ENCODE results near the gene ENOSF1.
A peak's percentile ranks its signal among the peaks of the same experiment; 100 is the strongest.

ENOSF1 gene

DNA sequence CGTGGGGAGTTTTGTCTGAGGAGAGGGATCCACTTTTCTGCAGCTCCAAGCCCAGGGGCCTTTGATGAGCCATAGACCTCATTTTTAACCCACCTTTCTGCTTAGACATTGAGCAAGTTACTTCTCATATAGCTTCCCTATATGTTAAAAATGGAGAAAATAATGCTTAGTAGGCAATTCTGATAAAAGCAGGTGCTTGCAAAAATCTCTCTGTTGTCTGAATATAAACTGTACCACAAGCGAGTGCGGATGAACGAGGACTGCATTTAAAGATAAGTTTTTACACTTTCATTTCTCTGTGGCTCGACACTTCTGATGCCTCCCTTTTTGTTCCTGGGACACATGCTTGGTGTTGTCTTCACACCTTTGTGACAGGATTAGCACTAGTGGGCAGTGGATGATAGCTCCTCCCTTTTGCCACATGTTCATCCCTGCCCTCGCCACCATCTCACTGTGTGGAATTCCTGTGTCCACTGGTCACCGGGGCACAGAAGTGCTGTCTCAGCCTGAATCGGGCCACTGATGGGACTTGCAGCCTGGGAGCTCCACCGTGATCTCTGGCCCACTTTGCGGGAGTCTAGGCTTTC lies 53.4 kb downstream of the ENOSF1 start:
- TF ChIP-seq, protein P1, sequence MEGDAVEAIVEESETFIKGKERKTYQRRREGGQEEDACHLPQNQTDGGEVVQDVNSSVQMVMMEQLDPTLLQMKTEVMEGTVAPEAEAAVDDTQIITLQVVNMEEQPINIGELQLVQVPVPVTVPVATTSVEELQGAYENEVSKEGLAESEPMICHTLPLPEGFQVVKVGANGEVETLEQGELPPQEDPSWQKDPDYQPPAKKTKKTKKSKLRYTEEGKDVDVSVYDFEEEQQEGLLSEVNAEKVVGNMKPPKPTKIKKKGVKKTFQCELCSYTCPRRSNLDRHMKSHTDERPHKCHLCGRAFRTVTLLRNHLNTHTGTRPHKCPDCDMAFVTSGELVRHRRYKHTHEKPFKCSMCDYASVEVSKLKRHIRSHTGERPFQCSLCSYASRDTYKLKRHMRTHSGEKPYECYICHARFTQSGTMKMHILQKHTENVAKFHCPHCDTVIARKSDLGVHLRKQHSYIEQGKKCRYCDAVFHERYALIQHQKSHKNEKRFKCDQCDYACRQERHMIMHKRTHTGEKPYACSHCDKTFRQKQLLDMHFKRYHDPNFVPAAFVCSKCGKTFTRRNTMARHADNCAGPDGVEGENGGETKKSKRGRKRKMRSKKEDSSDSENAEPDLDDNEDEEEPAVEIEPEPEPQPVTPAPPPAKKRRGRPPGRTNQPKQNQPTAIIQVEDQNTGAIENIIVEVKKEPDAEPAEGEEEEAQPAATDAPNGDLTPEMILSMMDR (IDR thresholded peaks at IDR 0.05; ENCODE audit: extremely low read depth, insufficient read depth, missing control alignments) = no peak
- no peak for DNase-seq (ENCODE audit: low spot score)
- in situ Hi-C loops (cut with MboI; ENCODE audit: low pct_unique_long_range_greater_than_20kb, low sequenced_read_pairs, unreplicated experiment) = no loop called here

DNA sequence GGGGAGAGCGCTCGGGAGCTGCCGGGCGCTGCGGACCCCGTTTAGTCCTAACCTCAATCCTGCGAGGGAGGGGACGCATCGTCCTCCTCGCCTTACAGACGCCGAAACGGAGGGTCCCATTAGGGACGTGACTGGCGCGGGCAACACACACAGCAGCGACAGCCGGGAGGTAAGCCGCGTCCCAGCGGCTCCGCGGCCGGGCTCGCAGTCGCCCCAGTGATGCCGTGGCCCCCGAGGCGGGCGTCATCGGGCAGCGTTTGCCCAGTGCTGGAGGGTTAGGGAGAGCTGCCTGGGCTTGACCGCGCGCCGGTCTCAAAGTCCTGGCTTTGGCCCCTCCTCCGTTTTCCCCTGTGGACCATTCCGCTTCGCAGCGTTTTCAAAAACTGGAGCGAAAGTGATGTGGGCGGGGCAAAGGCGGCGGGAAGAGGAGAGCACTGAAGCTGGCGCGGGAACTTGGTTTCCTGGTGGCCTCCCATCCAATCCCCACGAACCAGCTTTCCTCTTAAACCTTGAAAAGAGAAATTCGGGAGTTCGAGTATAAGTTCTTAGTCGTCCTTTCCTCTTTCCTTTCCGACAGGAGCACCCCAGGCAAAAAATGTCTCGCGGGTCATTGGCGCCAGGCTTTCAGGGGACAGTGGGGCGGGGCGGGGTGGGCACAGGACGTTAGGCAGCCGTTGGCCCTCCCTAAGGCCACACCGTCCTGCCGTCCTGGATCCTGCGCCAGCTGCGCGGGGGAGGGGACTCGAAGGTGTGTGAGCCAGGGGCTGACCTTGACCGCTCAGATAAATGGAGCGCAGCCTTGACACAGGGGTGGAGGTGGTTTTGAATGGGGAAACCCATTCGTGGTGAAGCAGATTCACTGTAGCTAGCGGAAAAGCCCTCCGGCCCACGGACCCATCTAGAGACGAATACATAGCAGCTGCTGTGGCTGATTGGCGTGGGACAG lies 54.2 kb downstream of the ENOSF1 start:
- TF ChIP-seq, protein P1 (IDR thresholded peaks at IDR 0.05; ENCODE audit: extremely low read depth, insufficient read depth, missing control alignments) = no peak
- DNase-seq (ENCODE audit: low spot score) = peak; percentile 82
- in situ Hi-C loops (cut with MboI; ENCODE audit: low pct_unique_long_range_greater_than_20kb, low sequenced_read_pairs, unreplicated experiment) = no loop called here

DNA sequence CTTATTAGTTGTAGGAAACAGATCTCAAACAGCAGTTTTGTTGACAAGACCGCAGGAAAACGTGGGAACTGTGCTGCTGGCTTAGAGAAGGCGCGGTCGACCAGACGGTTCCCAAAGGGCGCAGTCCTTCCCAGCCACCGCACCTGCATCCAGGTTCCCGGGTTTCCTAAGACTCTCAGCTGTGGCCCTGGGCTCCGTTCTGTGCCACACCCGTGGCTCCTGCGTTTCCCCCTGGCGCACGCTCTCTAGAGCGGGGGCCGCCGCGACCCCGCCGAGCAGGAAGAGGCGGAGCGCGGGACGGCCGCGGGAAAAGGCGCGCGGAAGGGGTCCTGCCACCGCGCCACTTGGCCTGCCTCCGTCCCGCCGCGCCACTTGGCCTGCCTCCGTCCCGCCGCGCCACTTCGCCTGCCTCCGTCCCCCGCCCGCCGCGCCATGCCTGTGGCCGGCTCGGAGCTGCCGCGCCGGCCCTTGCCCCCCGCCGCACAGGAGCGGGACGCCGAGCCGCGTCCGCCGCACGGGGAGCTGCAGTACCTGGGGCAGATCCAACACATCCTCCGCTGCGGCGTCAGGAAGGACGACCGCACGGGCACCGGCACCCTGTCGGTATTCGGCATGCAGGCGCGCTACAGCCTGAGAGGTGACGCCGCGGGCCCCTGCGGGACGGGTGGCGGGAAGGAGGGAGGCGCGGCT lies 55.0 kb downstream of the ENOSF1 start, which contains the start of gene TYMS:
TYMS (plus strand) TSS at position 343 of the 690 bp plus-strand sequence; CDS start at position 433, 90 bp downstream.
- TF ChIP-seq, protein P1 (IDR thresholded peaks at IDR 0.05; ENCODE audit: extremely low read depth, insufficient read depth, missing control alignments) = no peak
- in situ Hi-C loops (cut with MboI; ENCODE audit: low pct_unique_long_range_greater_than_20kb, low sequenced_read_pairs, unreplicated experiment) = no loop called here
- DNase-seq (ENCODE audit: low spot score) = peak; percentile 84

DNA sequence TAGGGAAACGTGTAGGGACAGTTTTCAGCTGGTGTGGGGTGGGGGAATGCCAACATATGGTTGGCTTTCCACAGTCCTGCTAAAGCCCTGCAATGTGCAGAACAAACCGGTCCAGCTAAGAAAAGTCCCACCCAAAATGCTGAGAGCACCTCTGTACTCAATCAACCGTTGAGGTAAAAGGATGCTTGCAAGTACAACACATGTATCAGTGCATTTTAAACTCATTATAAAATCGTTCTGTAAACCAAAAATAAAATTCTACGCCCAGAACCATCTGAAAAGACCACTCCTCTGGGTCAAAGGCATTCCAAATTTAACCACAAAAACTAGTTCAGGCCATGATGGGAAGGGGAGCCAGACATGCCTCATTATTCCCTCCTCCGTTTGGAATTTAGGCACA lies 57.0 kb downstream of the ENOSF1 start:
- DNase-seq (ENCODE audit: low spot score) = no peak
- in situ Hi-C loops (cut with MboI; ENCODE audit: low pct_unique_long_range_greater_than_20kb, low sequenced_read_pairs, unreplicated experiment) = no loop called here
- TF ChIP-seq, protein P1 (IDR thresholded peaks at IDR 0.05; ENCODE audit: extremely low read depth, insufficient read depth, missing control alignments) = no peak

DNA sequence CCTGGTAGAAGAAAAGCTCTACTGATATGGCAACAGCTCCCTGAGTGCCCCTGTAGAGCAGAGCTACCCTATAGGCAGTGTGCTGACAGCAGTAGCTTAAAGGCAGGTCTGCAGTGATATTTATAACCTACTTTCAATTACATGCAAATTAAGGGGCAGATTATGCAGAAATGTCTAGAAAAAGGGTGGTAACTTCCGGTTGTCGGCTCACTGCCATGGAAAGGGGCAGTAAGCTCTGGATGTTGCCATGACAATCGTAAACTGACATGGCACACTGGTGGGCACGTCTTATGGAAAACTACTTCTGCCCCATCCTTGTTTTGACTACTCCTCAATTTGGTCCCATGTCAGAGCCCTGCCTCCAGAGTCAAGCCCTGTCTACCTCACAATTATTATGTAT lies 57.8 kb downstream of the ENOSF1 start:
- TF ChIP-seq, protein P1 (IDR thresholded peaks at IDR 0.05; ENCODE audit: extremely low read depth, insufficient read depth, missing control alignments) = no peak
- in situ Hi-C loops (cut with MboI; ENCODE audit: low pct_unique_long_range_greater_than_20kb, low sequenced_read_pairs, unreplicated experiment) = no loop called here
- DNase-seq (ENCODE audit: low spot score) = no peak

DNA sequence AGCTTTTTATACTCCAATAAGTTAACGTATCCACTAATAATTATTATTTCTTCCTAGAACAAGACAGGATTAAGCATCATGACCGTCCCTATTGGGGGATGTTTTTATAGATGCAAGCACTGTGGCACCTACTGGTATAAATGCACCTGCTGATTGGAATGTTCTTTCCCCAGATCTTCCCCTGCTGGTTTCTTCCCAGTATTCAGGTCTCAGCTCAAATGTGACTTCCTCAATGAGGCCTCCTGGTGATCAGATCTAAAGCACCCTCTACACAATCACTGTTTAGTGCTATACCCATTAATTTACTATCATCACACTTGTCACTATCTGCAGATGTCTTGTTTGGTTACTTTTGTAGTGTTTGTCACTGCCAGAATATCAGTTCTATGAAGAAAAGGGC lies 58.9 kb downstream of the ENOSF1 start:
- DNase-seq (ENCODE audit: low spot score) = no peak
- in situ Hi-C loops (cut with MboI; ENCODE audit: low pct_unique_long_range_greater_than_20kb, low sequenced_read_pairs, unreplicated experiment) = no loop called here
- TF ChIP-seq, protein P1 (IDR thresholded peaks at IDR 0.05; ENCODE audit: extremely low read depth, insufficient read depth, missing control alignments) = no peak
